GM23248 (cell line): ENCODE measurements around the gene KIAA1671. TPM values are rescaled to one million over a fixed set of nuclear protein-coding genes. Genes with fewer than 3 reads are reported as not detected.

Experiments used
- DNase-seq: peaks from one replicate; pipeline ENCODE4 v3.0.0-alpha.2; 2015
- H2AFZ ChIP-seq: fragments of 200-600 bp; sonication (generic); 2 replicates; pipeline ENCODE4 v1.6.1; 2016; ENCODE audit warnings: antibody characterized with exemption
- H3F3A ChIP-seq: fragments of 200-600 bp; sonication (generic); 2 replicates; pipeline ENCODE4 v1.6.1; 2016; ENCODE audit warnings: mild to moderate bottlenecking, antibody characterized with exemption, mixed run types; ENCODE audit not compliant: insufficient read depth
- H3K27ac ChIP-seq: fragments of 200-600 bp; sonication (generic); 2 replicates; pipeline ENCODE4 v1.5.1; 2016; ENCODE audit warnings: mild to moderate bottlenecking
- H3K27me3 ChIP-seq: fragments of 200-600 bp; sonication (generic); replicated peaks from 2 replicates; pipeline ENCODE4 v1.6.1; 2016; ENCODE audit warnings: mild to moderate bottlenecking; ENCODE audit not compliant: insufficient read depth
- H3K36me3 ChIP-seq: fragments of 200-600 bp; sonication (generic); 2 replicates; pipeline ENCODE4 v1.6.1; 2016; ENCODE audit warnings: low read depth, mild to moderate bottlenecking
- H3K4me1 ChIP-seq: fragments of 200-600 bp; sonication (generic); 2 replicates; pipeline ENCODE4 v1.6.1; 2016; ENCODE audit warnings: mild to moderate bottlenecking; ENCODE audit not compliant: insufficient read depth
- H3K4me2 ChIP-seq: fragments of 200-600 bp; sonication (generic); one replicate; pipeline ENCODE4 v1.6.1; 2016; ENCODE audit warnings: mild to moderate bottlenecking; ENCODE audit not compliant: unreplicated experiment
- H3K4me3 ChIP-seq: fragments of 200-600 bp; sonication (generic); 2 replicates; pipeline ENCODE4 v1.5.1; 2016; ENCODE audit warnings: mild to moderate bottlenecking
- H3K79me2 ChIP-seq: fragments of 200-600 bp; sonication (generic); 2 replicates; pipeline ENCODE4 v1.6.1; 2016; ENCODE audit warnings: mild to moderate bottlenecking; ENCODE audit not compliant: insufficient read depth
- H3K9ac ChIP-seq: fragments of 200-600 bp; sonication (generic); 2 replicates; pipeline ENCODE4 v1.6.1; 2016; ENCODE audit warnings: mild to moderate bottlenecking
- H3K9me2 ChIP-seq: fragments of 200-600 bp; sonication (generic); 2 replicates; pipeline ENCODE4 v1.6.1; 2016; ENCODE audit warnings: mixed run types, mild to moderate bottlenecking, moderate library complexity; ENCODE audit not compliant: insufficient read depth
- H3K9me3 ChIP-seq: fragments of 200-600 bp; sonication (generic); one replicate; pipeline ENCODE4 v1.6.1; 2017; ENCODE audit warnings: low read depth
- H4K20me1 ChIP-seq: fragments of 200-600 bp; sonication (generic); 2 replicates; pipeline ENCODE4 v1.6.0; 2016; ENCODE audit not compliant: insufficient read depth
- EZH2 ChIP-seq: fragments of 200-600 bp; sonication (generic); IDR thresholded peaks from 2 replicates; pipeline ENCODE4 v1.6.1; 2018; ENCODE audit warnings: antibody characterized with exemption, mild to moderate bottlenecking; ENCODE audit not compliant: insufficient read depth, poor library complexity, severe bottlenecking
- EZH2phosphoT487 ChIP-seq: fragments of 200-600 bp; sonication (generic); IDR thresholded peaks from 2 replicates; pipeline ENCODE4 v1.6.1; 2018; ENCODE audit warnings: antibody characterized with exemption, moderate library complexity, mild to moderate bottlenecking, low read depth; ENCODE audit not compliant: insufficient read depth
- WGBS, 2 experiments: methylation state at CpG; one replicate each; pipeline ENCODE4 v1.1.6; 2015 to 2017; ENCODE audit warnings: low lambda C conversion rate in 2 of 2, low coverage in 1 of 2; ENCODE audit errors: missing lambda C conversion rate in 2 of 2; 5-methylcytosine and 5-hydroxymethylcytosine counted together
- in situ Hi-C: fragments of 300-500 bp; cut with MboI; formaldehyde crosslinking; loops from 2 replicates; pipeline ENCODE4 v1.15.0; 2020
- polyA plus RNA-seq: library from polyadenylated mRNA; unstranded; fragments of >200 nt; fragmentation: Nextera tagmentation; extraction: Ambion mirVana; gene quantifications from 2 replicates; pipeline ENCODE4 v1.2.1, GENCODE V29; 2016
- total RNA-seq: library from RNA; depleted of rRNA; stranded (reverse); fragments of >200 nt; shearing (Covaris generic); gene quantifications from 2 replicates; pipeline ENCODE4 v1.2.3, GENCODE V29; 2014

The KIAA1671 gene
- total and polyA plus RNA-seq, 2 experiments from 2014 or later = 0.25 to 0.76 TPM

DNA sequence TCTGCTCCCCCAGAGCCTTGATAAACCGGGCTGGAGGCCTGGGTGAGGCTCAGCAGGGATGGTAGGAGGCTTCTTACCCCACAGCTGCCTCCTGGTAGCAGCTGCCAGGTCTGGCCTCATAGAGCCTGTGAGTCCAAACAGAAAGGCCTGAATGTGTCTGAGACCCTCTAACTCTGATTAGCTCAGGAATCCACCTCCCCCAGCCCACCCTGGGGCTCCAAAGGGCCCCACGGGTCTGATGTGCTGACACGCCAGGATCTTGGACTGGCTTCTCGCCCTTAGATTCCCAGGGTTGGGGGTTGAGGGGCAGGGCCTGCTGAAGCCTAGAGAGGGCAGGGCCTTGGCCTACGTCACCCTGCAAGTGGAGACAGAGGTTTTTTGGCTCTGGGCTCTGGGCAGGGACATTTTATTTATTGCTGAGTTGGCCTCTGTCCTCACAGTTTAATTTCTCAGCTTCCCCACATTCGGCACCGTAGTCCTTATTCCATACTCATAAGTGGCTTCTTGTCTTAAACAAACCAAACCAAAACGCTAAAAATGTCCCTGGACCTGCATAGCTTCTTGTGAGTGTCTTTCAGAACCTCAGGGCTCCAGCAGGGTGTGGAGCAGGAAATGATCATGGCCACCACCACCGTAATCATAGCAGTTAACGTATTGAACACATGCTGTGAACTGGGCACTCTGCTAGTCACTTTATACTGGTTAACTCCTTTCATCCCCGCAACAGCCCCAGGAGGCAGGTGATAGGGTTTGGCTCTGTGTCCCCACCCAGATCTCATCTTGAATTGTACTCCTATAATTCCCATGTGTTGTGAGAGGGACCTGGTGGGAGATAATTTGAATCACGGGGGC lies 25.1 kb downstream of the KIAA1671 start:
- no peak for TF ChIP-seq EZH2phosphoT487
- no peak for TF ChIP-seq EZH2
- no peaks in the 10 kb centered on the region; the same call in 1 of the 2 replicates for H3K27me3 ChIP-seq
- H3K36me3 ChIP-seq = no peaks in the 10 kb centered on the region
- H3K79me2 ChIP-seq = no peaks in the 10 kb centered on the region
- no peak overlapping the region for H3K9ac ChIP-seq
- no peaks in the 10 kb centered on the region for H3F3A ChIP-seq
- WGBS, 2 experiments = 40 to 48% methylated on average over 12 of the region's 12 CpGs
- H2AFZ ChIP-seq = no peak overlapping the region
- H3K27ac ChIP-seq = no peak overlapping the region
- no peak for DNase-seq
- no peaks in the 10 kb centered on the region for H4K20me1 ChIP-seq
- no peaks in the 10 kb centered on the region for H3K9me2 ChIP-seq
- in situ Hi-C loops = no loop called here
- no peak overlapping the region for H3K4me3 ChIP-seq
- no peak overlapping the region for H3K4me2 ChIP-seq
- peaks cover 6% of the 10 kb centered on the region; the same call in 1 of the 2 replicates for H3K4me1 ChIP-seq
- no peaks in the 10 kb centered on the region for H3K9me3 ChIP-seq

DNA sequence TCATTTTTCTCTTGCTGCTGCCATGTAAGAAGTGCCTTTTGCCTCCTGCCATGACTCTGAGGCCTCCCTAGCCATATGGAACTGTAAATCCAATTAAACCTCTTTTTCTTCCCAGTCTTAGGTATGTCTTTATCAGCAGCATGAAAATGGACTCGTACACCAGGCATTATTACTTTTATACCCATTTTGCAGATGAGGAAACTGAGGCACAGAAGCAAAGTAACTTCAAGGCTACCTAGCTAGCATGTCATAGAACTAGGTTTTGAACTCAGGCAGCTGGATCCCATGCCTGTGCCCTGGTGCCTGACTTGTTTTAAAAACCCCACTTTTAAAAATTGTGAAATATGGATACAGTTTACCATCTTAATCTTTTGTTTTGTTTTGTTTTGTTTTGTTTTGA lies 25.8 kb downstream of the KIAA1671 start:
- no peak for TF ChIP-seq EZH2phosphoT487
- in situ Hi-C loops = no loop called here
- Histone ChIP-seq H3K4me1 (peaks cover 6% of the 10 kb centered on the region; the same call in 1 of the 2 replicates), H3K36me3 (no peaks in the 10 kb centered on the region), H3F3A (no peaks in the 10 kb centered on the region), H3K4me2 (no peak overlapping the region), H3K9ac (no peak overlapping the region), H3K79me2 (no peaks in the 10 kb centered on the region), H3K9me3 (no peaks in the 10 kb centered on the region), H3K9me2 (no peaks in the 10 kb centered on the region), H2AFZ (no peak overlapping the region), H3K4me3 (no peak overlapping the region), H3K27ac (no peak overlapping the region), H3K27me3 (no peaks in the 10 kb centered on the region; the same call in 1 of the 2 replicates), H4K20me1 (no peaks in the 10 kb centered on the region)
- WGBS, 2 experiments = 75 to 85% methylated on average over 1 of the region's 1 CpG
- no peak for DNase-seq

DNA sequence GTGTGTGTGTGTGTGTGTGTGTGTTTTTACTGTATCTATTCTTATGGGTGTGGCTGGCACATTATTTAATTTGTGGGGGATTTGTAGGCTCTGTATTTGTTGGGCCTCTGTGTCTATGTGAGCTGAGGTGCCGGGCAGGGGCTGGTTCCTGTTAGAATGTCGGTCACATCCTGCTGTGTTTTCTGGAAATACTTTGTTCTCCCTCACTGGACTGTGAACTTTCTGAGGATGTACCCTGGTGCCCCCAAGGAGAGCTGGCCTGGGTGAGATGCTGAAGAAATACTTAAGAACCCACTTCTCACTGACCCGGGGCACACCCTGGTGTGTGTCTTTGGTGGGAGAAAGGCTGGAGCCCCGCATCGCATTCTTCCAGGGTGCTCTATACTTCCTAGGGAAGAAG lies 28.6 kb downstream of the KIAA1671 start:
- no peak overlapping the region for H3K27ac ChIP-seq
- 72 to 76% methylated on average over 5 of the region's 5 CpGs for WGBS, 2 experiments

DNA sequence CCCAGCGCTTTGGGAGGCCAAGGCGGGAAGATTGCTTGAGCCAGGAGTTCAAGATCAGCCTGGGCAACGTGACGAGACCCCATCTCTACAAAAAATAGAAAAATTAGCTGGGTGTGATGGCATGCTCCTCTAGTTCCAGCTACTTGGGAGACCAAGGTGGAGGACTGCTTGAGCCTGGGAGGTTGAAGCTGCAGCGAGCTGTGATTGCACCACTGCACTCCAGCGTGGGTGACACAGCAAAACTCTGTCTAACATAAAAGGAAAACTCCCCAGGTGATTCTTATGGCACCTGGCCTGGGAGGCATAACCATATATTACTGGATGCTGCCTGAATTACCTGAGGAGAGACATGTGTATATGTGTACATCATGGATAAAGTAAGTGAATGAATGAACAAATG lies 29.1 kb downstream of the KIAA1671 start:
- no peaks in the 10 kb centered on the region for H4K20me1 ChIP-seq
- no peaks in the 10 kb centered on the region for H3F3A ChIP-seq
- 71 to 80% methylated on average over 6 of the region's 6 CpGs for WGBS, 2 experiments
- H3K36me3 ChIP-seq = no peaks in the 10 kb centered on the region
- DNase-seq = no peak
- H3K4me2 ChIP-seq = no peak overlapping the region
- in situ Hi-C loops = no loop called here
- no peak overlapping the region for H3K27ac ChIP-seq
- no peaks in the 10 kb centered on the region for H3K79me2 ChIP-seq
- H3K27me3 ChIP-seq = no peaks in the 10 kb centered on the region; the same call in 1 of the 2 replicates
- TF ChIP-seq EZH2 = no peak
- no peak for TF ChIP-seq EZH2phosphoT487
- no peak overlapping the region for H3K9ac ChIP-seq
- no peak overlapping the region for H2AFZ ChIP-seq
- no peaks in the 10 kb centered on the region for H3K9me2 ChIP-seq
- no peak overlapping the region for H3K4me3 ChIP-seq
- H3K4me1 ChIP-seq = no peaks in the 10 kb centered on the region
- no peaks in the 10 kb centered on the region for H3K9me3 ChIP-seq

More for the DNA sequence above, 28.6 kb downstream of the KIAA1671 start:
- H2AFZ ChIP-seq = no peak overlapping the region
- no peak overlapping the region for H3K4me3 ChIP-seq
- in situ Hi-C loops = no loop called here
- peaks cover 3% of the 10 kb centered on the region; the same call in 1 of the 2 replicates for H3K4me1 ChIP-seq
- no peak overlapping the region for H3K4me2 ChIP-seq
- H4K20me1 ChIP-seq = no peaks in the 10 kb centered on the region
- TF ChIP-seq EZH2 (no peak), EZH2phosphoT487 (no peak)
- H3K9ac ChIP-seq = no peak overlapping the region
- no peaks in the 10 kb centered on the region; the same call in 1 of the 2 replicates for H3K27me3 ChIP-seq
- H3K9me3 ChIP-seq = no peaks in the 10 kb centered on the region
- no peak for DNase-seq
- H3K9me2 ChIP-seq = no peaks in the 10 kb centered on the region
- no peaks in the 10 kb centered on the region for H3K36me3 ChIP-seq
- H3K79me2 ChIP-seq = no peaks in the 10 kb centered on the region
- H3F3A ChIP-seq = no peaks in the 10 kb centered on the region
